ENCODE measurements around the gene TLE3. TPM values are rescaled to one million over a fixed set of nuclear protein-coding genes. Genes with fewer than 3 reads are reported as not detected.

Gene TLE3
- total and polyA plus RNA-seq, 7 experiments from 2014 or later: 15.2 to 183 (median 117) TPM

DNA sequence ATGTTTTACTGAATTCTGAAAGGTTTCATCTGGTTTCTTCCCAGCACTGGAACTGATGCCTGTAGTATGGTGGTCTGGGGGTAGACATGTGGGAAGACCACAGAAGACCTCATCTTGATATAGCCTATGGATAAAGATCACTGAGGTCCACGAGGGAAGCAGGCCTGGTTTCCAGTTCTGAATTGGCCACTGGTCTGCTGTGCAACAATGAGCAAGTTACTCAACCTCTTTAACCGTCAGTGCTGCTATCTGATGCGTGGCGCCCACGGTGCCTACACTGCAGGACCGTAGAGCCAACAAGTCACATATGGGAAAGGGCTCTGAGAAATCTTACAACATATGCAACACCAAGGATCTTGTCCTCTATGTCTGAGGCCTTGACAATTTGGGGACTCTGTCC lies 13.3 kb downstream of the TLE3 start:
- Histone ChIP-seq H3K36me3 (ENCODE audit: control insufficient read depth in 2 of 3, insufficient read depth in 3 of 3, low read length in 3 of 3) (peaks cover 0 to 72% (median 5%) of the 10 kb centered on the region in 3 experiments), H3K9me3 (ENCODE audit: control insufficient read depth in 2 of 3, low read length in 3 of 3) (no peaks in the 10 kb centered on the region), H3K27me3 (ENCODE audit: control insufficient read depth in 2 of 2, insufficient read depth in 2 of 2, low read length in 2 of 2) (no peaks in the 10 kb centered on the region), H3K27ac (ENCODE audit: low read depth, low read length) (no peak overlapping the region), H3K4me3 (ENCODE audit: low read length) (no peak overlapping the region), H3K4me1 (ENCODE audit: control insufficient read depth in 2 of 2, insufficient read depth in 2 of 2, low read length in 2 of 2) (peaks cover 12 to 17% of the 10 kb centered on the region in 2 donors)
- Mint-ChIP-seq H3K27ac (peak overlapping the region in 1 of 9 donors; percentile 14), H3K27me3 (no peaks in the 10 kb centered on the region), H3K4me3 (peak overlapping the region in 3 of 10 donors; percentile 11 to 66 (median 38)), H3K36me3 (peaks cover 4 to 65% (median 25%) of the 10 kb centered on the region in 5 donors), H3K4me1 (peaks cover 43 to 91% (median 79%) of the 10 kb centered on the region in 7 donors), H3K9me3 (no peaks in the 10 kb centered on the region)
- ChIA-PET CTCF (no interaction called here), POLR2A (no interaction called here)
- intact Hi-C loops (cut with micrococcal nuclease): no loop called here
- no peak for DNase-seq
- ATAC-seq: peak; percentile 17

DNA sequence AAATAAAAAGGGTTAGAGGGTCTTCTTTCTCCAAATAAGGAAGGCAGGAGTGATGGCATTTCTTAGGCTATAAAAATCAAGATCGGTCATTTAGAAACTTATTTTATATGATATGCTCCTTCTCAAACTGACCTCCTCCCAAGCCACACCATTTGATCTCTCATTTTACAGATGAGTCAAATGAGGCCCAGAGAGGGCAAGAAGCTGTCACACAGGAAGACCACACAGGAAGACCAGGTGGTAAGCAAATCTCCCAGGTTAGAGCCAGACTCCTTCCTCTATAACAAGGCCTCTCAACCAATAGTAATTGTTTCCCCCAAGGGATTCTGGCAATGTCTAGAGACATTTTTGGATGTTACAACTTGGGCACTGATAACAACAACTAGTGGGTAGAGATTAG lies 13.8 kb downstream of the TLE3 start:
- Mint-ChIP-seq H3K9me3 (no peaks in the 10 kb centered on the region), H3K27me3 (no peaks in the 10 kb centered on the region), H3K4me1 (peaks cover 38 to 87% (median 76%) of the 10 kb centered on the region in 7 donors), H3K4me3 (peak overlapping the region in 2 of 10 donors; percentile 11 to 38), H3K27ac (no peak overlapping the region), H3K36me3 (peaks cover 4 to 61% (median 25%) of the 10 kb centered on the region in 5 donors)
- Histone ChIP-seq H3K36me3 (ENCODE audit: control insufficient read depth in 2 of 3, insufficient read depth in 3 of 3, low read length in 3 of 3) (peaks cover 0 to 70% (median 5%) of the 10 kb centered on the region in 3 experiments), H3K4me1 (ENCODE audit: control insufficient read depth in 2 of 2, insufficient read depth in 2 of 2, low read length in 2 of 2) (peaks cover 12 to 17% of the 10 kb centered on the region in 2 donors), H3K4me3 (ENCODE audit: low read length) (no peak overlapping the region), H3K27ac (ENCODE audit: low read depth, low read length) (no peak overlapping the region), H3K9me3 (ENCODE audit: control insufficient read depth in 2 of 3, low read length in 3 of 3) (no peaks in the 10 kb centered on the region), H3K27me3 (ENCODE audit: control insufficient read depth in 2 of 2, insufficient read depth in 2 of 2, low read length in 2 of 2) (no peaks in the 10 kb centered on the region)
- DNase-seq (no peak), ATAC-seq (no peak)
- intact Hi-C loops (cut with micrococcal nuclease): no loop called here
- ChIA-PET POLR2A (interaction anchor here (0.7 kb wide), 1 partner anchor 22 kb away, joined by 4 read pairs; no protein-coding TSS in a partner anchor), CTCF (no interaction called here)

DNA sequence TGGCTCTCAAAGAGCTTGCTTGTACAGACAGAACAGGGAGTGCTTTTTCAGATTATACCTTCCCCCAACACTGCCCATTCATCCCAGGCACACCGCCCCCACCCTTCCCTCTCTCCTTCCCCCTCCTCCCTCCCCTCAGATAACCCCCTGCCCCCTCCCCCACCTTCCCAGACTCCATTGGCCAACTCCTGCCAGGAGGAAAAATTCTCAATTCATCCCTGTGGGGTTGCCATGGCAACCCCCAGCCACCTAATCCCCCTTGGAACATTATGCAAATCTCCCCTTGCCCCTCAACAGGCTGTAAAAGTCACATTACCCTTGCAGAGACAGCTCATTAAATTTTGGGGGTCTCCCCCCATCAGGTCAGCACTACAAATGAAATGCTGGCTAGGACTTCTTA lies 14.3 kb downstream of the TLE3 start:
- Mint-ChIP-seq H3K4me1 (peaks cover 38 to 87% (median 75%) of the 10 kb centered on the region in 7 donors), H3K27ac (peak overlapping the region in 2 of 9 donors; percentile 30 to 43), H3K27me3 (no peaks in the 10 kb centered on the region), H3K36me3 (peaks cover 4 to 61% (median 25%) of the 10 kb centered on the region in 5 donors), H3K4me3 (no peak overlapping the region), H3K9me3 (no peaks in the 10 kb centered on the region)
- POLR2A ChIA-PET: interaction anchor here (0.7 kb wide), 1 partner anchor 21 kb away, joined by 4 read pairs; no protein-coding TSS in a partner anchor
- peaks cover 12 to 19% of the 10 kb centered on the region in 2 donors for H3K4me1 ChIP-seq (ENCODE audit: control insufficient read depth in 2 of 2, insufficient read depth in 2 of 2, low read length in 2 of 2)
- H3K27me3 ChIP-seq (ENCODE audit: control insufficient read depth in 2 of 2, insufficient read depth in 2 of 2, low read length in 2 of 2): no peaks in the 10 kb centered on the region
- CTCF ChIA-PET: no interaction called here
- DNase-seq: no peak
- peaks cover 0 to 74% (median 5%) of the 10 kb centered on the region in 3 experiments for H3K36me3 ChIP-seq (ENCODE audit: control insufficient read depth in 2 of 3, insufficient read depth in 3 of 3, low read length in 3 of 3)
- no peak overlapping the region for H3K4me3 ChIP-seq (ENCODE audit: low read length)
- intact Hi-C loops (cut with micrococcal nuclease): no loop called here
- no peak for ATAC-seq
- no peaks in the 10 kb centered on the region for H3K9me3 ChIP-seq (ENCODE audit: control insufficient read depth in 2 of 3, low read length in 3 of 3)
- no peak overlapping the region for H3K27ac ChIP-seq (ENCODE audit: low read depth, low read length)

DNA sequence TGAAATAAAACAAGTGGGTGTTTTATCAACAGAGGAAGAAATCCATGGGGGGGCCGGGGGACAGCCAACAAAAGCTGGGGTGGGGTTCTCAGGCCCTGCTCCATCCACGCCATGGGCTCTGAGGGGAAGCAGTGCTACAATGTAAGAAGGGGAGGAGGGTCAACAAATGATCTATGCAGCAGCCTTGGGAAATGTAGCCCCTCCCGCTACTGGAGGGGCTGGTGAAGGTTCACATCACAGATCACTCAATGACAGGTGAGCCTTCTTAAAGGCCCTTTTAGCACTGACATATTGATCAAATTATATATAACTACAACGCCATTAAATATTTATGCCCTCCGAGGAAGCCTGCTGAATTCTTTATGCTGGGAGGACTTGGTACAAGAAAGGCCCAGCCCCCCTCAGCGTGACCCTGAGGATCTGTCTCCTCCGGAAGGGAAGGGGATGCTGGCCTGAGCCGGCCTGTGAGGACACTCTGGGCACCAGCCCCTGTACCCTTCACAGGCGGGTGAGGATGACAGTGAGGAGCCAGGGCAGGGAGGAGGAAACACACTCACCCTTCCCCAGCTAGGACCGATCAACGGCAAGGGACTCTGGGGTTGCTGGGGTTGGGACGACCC lies 15.3 kb downstream of the TLE3 start:
- H3K4me3 Mint-ChIP-seq: no peak overlapping the region
- H3K27me3 Mint-ChIP-seq: no peaks in the 10 kb centered on the region
- Histone ChIP-seq H3K36me3 (ENCODE audit: control insufficient read depth in 2 of 3, insufficient read depth in 3 of 3, low read length in 3 of 3) (peaks cover 0 to 72% (median 5%) of the 10 kb centered on the region in 3 experiments), H3K4me3 (ENCODE audit: low read length) (no peak overlapping the region), H3K27me3 (ENCODE audit: control insufficient read depth in 2 of 2, insufficient read depth in 2 of 2, low read length in 2 of 2) (no peaks in the 10 kb centered on the region), H3K4me1 (ENCODE audit: control insufficient read depth in 2 of 2, insufficient read depth in 2 of 2, low read length in 2 of 2) (peaks cover 12 to 13% of the 10 kb centered on the region in 2 donors), H3K27ac (ENCODE audit: low read depth, low read length) (no peak overlapping the region), H3K9me3 (ENCODE audit: control insufficient read depth in 2 of 3, low read length in 3 of 3) (no peaks in the 10 kb centered on the region)
- DNase-seq (no peak), ATAC-seq (no peak)
- H3K4me1 Mint-ChIP-seq: peaks cover 37 to 85% (median 73%) of the 10 kb centered on the region in 7 donors
- H3K9me3 Mint-ChIP-seq: no peaks in the 10 kb centered on the region
- ChIA-PET POLR2A (interaction anchor here (0.8 kb wide), 1 partner anchor 12 kb away, joined by 3 read pairs; no protein-coding TSS in a partner anchor), CTCF (no interaction called here)
- intact Hi-C loops (cut with micrococcal nuclease): no loop called here
- H3K36me3 Mint-ChIP-seq: peaks cover 4 to 55% (median 23%) of the 10 kb centered on the region in 5 donors
- H3K27ac Mint-ChIP-seq: peak overlapping the region in 1 of 9 donors; percentile 32

DNA sequence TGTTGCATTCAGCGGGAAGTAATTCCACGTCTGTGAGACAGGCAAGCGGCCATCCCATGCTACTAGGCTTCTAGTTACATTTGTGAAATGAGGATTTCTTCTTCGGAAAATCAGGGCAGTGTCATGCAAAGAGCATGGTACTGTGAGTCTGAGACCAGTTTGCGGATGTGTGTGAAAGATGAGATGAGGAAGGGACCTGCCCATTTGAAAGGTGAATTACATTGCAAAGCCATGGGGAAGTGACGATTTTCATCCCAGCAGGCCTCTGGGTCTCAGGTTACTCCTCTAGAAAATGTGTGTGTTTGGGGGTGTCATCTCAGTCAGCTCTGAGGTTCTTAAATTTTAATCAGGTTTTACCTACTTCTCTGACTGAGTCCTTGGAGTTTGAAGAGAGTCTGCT lies 16.1 kb downstream of the TLE3 start:
- ChIA-PET CTCF (interaction anchor here (0.6 kb wide), 1 partner anchor 18 kb away, joined by 3 read pairs; no protein-coding TSS in a partner anchor), POLR2A (no interaction called here)
- DNase-seq (no peak), ATAC-seq (no peak)
- H3K9me3 Mint-ChIP-seq: no peaks in the 10 kb centered on the region
- H3K4me1 Mint-ChIP-seq: peaks cover 32 to 84% (median 69%) of the 10 kb centered on the region in 7 donors
- H3K36me3 Mint-ChIP-seq: peaks cover 4 to 47% (median 15%) of the 10 kb centered on the region in 5 donors
- Histone ChIP-seq H3K9me3 (ENCODE audit: control insufficient read depth in 2 of 3, low read length in 3 of 3) (no peaks in the 10 kb centered on the region), H3K4me1 (ENCODE audit: control insufficient read depth in 2 of 2, insufficient read depth in 2 of 2, low read length in 2 of 2) (peaks cover 12% of the 10 kb centered on the region in 2 donors), H3K27me3 (ENCODE audit: control insufficient read depth in 2 of 2, insufficient read depth in 2 of 2, low read length in 2 of 2) (no peaks in the 10 kb centered on the region), H3K36me3 (ENCODE audit: control insufficient read depth in 2 of 3, insufficient read depth in 3 of 3, low read length in 3 of 3) (peaks cover 0 to 73% (median 0%) of the 10 kb centered on the region in 3 experiments), H3K4me3 (ENCODE audit: low read length) (no peak overlapping the region), H3K27ac (ENCODE audit: low read depth, low read length) (no peak overlapping the region)
- intact Hi-C loops (cut with micrococcal nuclease): loop anchor here in 1 of 2 donors (2.0 kb wide), 1 partner anchor 13 kb away; no protein-coding TSS in a partner anchor
- H3K27ac Mint-ChIP-seq: peak overlapping the region in 1 of 9 donors; percentile 60
- H3K4me3 Mint-ChIP-seq: no peak overlapping the region
- no peaks in the 10 kb centered on the region for H3K27me3 Mint-ChIP-seq

DNA sequence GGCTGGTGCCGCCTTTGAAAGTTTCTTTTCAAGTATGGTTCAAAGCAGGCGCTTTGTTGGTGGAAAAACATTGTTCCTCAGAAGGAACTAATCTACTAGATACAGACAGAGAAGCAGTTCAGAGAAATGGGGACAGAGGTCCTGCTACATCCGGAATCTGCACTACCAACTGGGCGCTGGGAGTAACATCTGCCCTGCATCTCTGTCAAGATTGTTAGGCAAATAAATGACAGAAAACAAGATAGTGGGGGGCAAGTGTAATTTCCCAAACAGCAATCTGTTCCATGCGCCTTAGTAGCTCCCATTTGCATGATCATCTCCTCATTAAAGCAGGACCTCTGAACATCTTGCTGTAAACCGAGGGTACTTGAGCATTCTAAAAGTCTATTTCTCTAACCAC lies 17.4 kb downstream of the TLE3 start:
- H3K27me3 Mint-ChIP-seq: no peaks in the 10 kb centered on the region
- Histone ChIP-seq H3K27ac (ENCODE audit: low read depth, low read length) (no peak overlapping the region), H3K4me1 (ENCODE audit: control insufficient read depth in 2 of 2, insufficient read depth in 2 of 2, low read length in 2 of 2) (peaks cover 12% of the 10 kb centered on the region in 2 donors), H3K27me3 (ENCODE audit: control insufficient read depth in 2 of 2, insufficient read depth in 2 of 2, low read length in 2 of 2) (no peaks in the 10 kb centered on the region), H3K4me3 (ENCODE audit: low read length) (no peak overlapping the region), H3K36me3 (ENCODE audit: control insufficient read depth in 2 of 3, insufficient read depth in 3 of 3, low read length in 3 of 3) (peaks cover 0 to 75% (median 0%) of the 10 kb centered on the region in 3 experiments), H3K9me3 (ENCODE audit: control insufficient read depth in 2 of 3, low read length in 3 of 3) (no peaks in the 10 kb centered on the region)
- POLR2A ChIA-PET: no interaction called here
- H3K36me3 Mint-ChIP-seq: peaks cover 4 to 48% (median 20%) of the 10 kb centered on the region in 5 donors
- no peak for ATAC-seq
- CTCF ChIA-PET: interaction anchor here (0.6 kb wide), 3 partner anchors 293 to 372 kb away, joined by 3 to 4 read pairs (median 3); no protein-coding TSS in a partner anchor
- H3K4me1 Mint-ChIP-seq: peaks cover 27 to 79% (median 64%) of the 10 kb centered on the region in 7 donors
- no peak overlapping the region for H3K4me3 Mint-ChIP-seq
- H3K9me3 Mint-ChIP-seq: no peaks in the 10 kb centered on the region
- intact Hi-C loops (cut with micrococcal nuclease): loop anchor here in 1 of 2 donors (2.0 kb wide), 1 partner anchor 14 kb away; no protein-coding TSS in a partner anchor
- DNase-seq: no peak
- H3K27ac Mint-ChIP-seq: peak overlapping the region in 2 of 9 donors; percentile 36 to 49

Data from naive thymus-derived CD4-positive, alpha-beta T cell (primary cell).